HUES64 (cell line): Measurements from ENCODE around the gene MRPS15. TPM values are rescaled to one million over a fixed set of nuclear protein-coding genes. Genes with fewer than 3 reads are reported as not detected.
A peak's percentile ranks its signal among the peaks of the same experiment; 100 is the strongest.
"Not testable (repeated sequence)": the region's sequence is repeated elsewhere in the genome, so short reads cannot be mapped to it uniquely, and the experiment has no call there.

Experiments used
- H3K27ac ChIP-seq: 2 replicates; pipeline ENCODE4 v1.7.0; 2013; ENCODE audit warnings: low read depth, low read length, inconsistent platforms
- H3K27me3 ChIP-seq: 2 replicates; pipeline ENCODE4 v1.6.1; 2013; ENCODE audit warnings: mild to moderate bottlenecking, low read length; ENCODE audit not compliant: insufficient read depth
- H3K36me3 ChIP-seq: 2 replicates; pipeline ENCODE4 v1.6.1; 2013; ENCODE audit warnings: mild to moderate bottlenecking, low read length; ENCODE audit not compliant: insufficient read depth
- H3K4me1 ChIP-seq: 2 replicates; pipeline ENCODE4 v1.6.1; 2013; ENCODE audit warnings: mild to moderate bottlenecking, low read length, moderate library complexity; ENCODE audit not compliant: insufficient read depth
- H3K4me3 ChIP-seq: 2 replicates; pipeline ENCODE4 v1.5.1; 2013; ENCODE audit warnings: mild to moderate bottlenecking, low read length, moderate library complexity
- H3K9ac ChIP-seq: 2 replicates; pipeline ENCODE4 v1.6.1; 2013; ENCODE audit warnings: mild to moderate bottlenecking, low read depth, low read length
- H3K9me3 ChIP-seq: 2 replicates; pipeline ENCODE4 v1.6.1; 2013; ENCODE audit warnings: low read depth, low read length; ENCODE audit not compliant: insufficient read depth
- WGBS: fragments of 150-250, 120-280 bp; methylation state at CpG from one replicate; pipeline ENCODE4 v1.1.7; 2013; ENCODE audit warnings: missing lambda C conversion rate; 5-methylcytosine and 5-hydroxymethylcytosine counted together
- polyA plus RNA-seq, 2 experiments: library from polyadenylated mRNA; stranded (reverse); fragments of 50-300 nt; gene quantifications; one replicate each; pipeline ENCODE4 v1.2.3, GENCODE V29; 2013

MRPS15 gene
- polyA plus RNA-seq (2013, experiment 1 of 2) = 147 TPM
- polyA plus RNA-seq (2013, experiment 2 of 2) = 149 TPM

DNA sequence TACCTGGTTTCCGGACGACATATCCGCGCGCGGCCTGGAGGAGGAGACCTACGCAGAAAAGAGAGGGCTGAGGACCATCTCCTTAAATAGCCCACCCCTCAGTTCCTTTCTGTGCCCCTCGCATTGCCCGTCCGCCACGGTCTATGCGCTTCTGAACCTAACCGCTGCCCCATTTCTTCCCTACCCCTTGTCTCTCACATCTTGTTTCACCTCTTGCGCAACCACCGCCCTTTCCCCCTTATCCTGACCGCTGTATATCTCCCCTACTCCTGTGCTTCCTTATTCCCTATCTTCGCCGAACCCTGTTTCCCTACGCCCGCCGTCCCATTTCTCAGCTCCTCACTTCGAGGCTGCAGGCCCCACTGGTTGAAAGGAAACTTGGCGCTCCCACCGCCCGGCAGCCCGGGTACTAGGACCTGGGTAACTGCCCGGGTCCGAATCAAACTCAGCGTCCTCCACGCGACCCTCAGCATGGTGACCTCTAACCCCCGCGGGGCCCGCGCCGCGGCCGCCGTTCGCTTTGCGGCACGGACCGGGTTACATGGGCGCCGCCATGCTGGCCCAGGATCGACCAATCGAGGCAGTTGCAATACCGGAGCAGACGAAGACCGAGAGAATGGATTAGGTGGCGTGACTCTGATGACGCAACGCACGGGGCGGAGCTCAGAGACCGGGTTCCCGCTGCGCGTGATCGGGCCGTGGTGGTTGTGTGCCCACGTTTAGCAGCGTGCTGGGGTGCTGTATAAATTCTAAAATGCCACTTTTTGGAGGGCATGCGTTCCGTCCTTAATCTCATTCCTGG lies at the start of gene MRPS15:
Gene MRPS15, minus strand, starts transcription at position 582 of the 802 bp plus-strand sequence. Its CDS starts 109 bp downstream, at position 473.
- Histone ChIP-seq H3K4me3 (peak within 1 kb of the TSS; percentile 73), H3K27ac (peak within 1 kb of the TSS; percentile 86), H3K36me3 (peaks cover 33% of the 10 kb centered on the region), H3K9me3 (no peaks in the 10 kb centered on the region), H3K27me3 (peaks cover 39% of the 10 kb centered on the region), H3K4me1 (peaks cover 13% of the 10 kb centered on the region; the same call in 1 of the 2 replicates), H3K9ac (peak within 1 kb of the TSS; percentile 92)
- whole genome bisulfite sequencing = under 1% methylated on average over 65 of the region's 65 CpGs

DNA sequence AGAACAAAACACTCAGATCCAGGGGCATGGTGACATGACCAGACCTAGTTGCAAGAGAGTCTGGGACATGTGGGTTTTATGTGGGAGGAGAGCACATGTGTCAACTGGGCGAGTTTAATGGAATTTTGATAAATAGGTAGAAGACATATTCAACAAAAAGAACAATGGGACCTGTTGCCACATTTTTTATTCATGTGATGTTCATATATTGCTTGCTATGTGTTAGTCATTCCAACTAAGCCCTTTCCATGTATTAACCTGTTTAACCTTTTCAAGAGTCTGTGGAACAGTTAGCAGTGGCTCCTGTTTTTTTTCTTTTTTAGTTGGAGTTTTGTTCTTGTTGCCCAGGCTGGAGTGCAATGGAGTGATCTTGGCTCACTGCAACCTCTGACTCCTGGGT lies 48.7 kb upstream of the MRPS15 start:
- Histone ChIP-seq H3K9ac (no peak overlapping the region), H3K27me3 (no peaks in the 10 kb centered on the region), H3K27ac (no peak overlapping the region), H3K4me1 (peaks cover 8% of the 10 kb centered on the region; the same call in 1 of the 2 replicates), H3K36me3 (no peaks in the 10 kb centered on the region), H3K9me3 (no peaks in the 10 kb centered on the region), H3K4me3 (no peak overlapping the region)
- 100% methylated on average over 1 of the region's 1 CpG for whole genome bisulfite sequencing

DNA sequence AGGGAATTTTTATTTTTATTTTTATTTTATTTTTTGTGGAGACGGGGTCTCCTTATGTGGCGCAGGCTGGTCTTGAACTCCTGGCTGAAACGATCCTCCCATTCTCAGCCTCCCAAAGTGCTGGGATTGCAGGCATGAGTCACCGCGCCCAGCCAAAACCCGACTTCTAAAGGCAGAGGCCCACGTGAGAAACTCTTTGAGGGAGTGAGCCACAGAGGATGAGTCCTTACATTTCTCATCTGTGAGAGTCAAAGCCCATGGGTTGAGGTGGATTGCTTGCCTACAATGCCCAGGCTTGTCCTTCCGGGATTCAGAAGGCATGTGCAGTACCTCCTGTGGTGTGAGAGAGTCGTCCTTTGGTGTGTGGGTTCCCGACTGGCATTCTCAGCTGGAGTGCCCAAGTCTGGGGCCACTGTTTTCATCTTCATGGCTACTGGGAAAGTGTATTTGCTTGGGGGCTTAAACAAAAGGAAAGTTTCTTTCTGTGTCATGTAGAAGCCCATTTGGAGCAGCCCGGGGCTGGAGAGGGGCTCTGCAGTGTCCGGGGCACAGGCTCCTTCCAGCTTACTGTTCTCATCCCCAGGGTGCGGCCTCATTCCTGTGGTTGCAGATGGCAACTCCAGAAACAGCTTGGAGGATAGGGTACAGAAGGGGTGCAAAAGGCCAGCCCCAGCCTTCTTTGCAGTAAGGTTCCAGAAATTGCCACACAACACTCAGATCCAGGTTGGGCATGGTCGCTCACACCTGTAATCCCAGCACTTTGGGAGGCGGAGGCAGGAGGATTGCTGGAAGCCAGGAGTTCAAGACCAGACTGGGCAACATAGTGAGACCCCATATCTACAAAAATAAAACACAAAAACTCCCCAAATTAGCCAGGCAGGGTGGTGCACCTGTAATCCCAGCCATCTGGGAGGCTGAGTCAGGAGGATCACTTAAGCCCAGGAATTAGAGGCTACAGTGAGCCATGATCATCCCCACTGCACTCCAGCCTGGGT lies 47.9 kb upstream of the MRPS15 start:
- H3K9me3 ChIP-seq = no peaks in the 10 kb centered on the region
- H3K9ac ChIP-seq = no peak overlapping the region
- no peak overlapping the region for H3K4me3 ChIP-seq
- H3K4me1 ChIP-seq = peaks cover 8% of the 10 kb centered on the region; the same call in 1 of the 2 replicates
- H3K36me3 ChIP-seq = no peaks in the 10 kb centered on the region
- 78% methylated on average over 15 of the region's 15 CpGs for WGBS
- H3K27me3 ChIP-seq = no peaks in the 10 kb centered on the region
- no peak overlapping the region for H3K27ac ChIP-seq

DNA sequence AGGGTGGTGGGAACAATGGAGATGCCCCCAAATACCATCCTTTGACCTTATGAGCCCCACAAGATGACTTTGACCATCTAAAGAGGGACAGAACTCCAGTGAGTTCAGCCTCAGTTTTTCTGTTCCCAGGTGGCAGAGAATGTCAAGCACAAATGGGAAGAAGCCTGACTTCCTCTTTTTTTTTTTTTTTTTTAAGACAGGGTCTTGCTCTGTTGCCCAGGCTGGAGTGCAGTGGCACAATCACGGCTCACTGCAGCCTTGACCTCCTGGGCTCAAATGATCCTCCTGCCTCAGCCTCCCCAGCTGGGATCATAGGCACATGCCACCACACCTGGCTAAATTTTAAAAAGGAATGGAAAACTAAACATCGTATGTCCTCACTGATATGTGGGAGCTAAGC lies 47.0 kb upstream of the MRPS15 start:
- not testable (repeated sequence) for H3K4me3 ChIP-seq, H3K9ac ChIP-seq, H3K27me3 ChIP-seq, H3K4me1 ChIP-seq, H3K9me3 ChIP-seq, H3K27ac ChIP-seq, H3K36me3 ChIP-seq
- WGBS = 94% methylated on average over 2 of the region's 2 CpGs

DNA sequence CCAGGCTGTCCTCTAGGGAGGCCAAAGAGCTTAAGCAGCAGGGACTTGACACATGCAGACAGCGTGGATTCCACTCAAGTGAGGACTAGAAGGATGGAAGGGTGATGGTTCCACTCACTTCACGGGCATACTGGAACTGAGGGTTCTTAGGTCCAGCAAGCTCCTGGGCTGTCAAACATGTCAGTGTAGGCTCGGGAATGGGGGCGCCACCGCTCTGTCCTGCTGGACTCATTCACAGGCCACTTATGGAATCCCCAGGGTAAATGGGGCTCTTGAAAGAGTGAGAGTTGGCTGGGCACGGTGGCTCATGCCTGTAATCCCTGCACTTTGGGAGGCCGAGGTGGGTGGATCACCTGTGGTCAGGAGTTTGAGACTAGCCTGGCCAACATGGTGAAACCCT lies 46.2 kb upstream of the MRPS15 start:
- H3K4me3 ChIP-seq = no peak overlapping the region
- H3K4me1 ChIP-seq = peaks cover 8% of the 10 kb centered on the region; the same call in 1 of the 2 replicates
- WGBS = 87% methylated on average over 7 of the region's 7 CpGs
- H3K9ac ChIP-seq = no peak overlapping the region
- H3K9me3 ChIP-seq = no peaks in the 10 kb centered on the region
- H3K36me3 ChIP-seq = no peaks in the 10 kb centered on the region
- H3K27me3 ChIP-seq = no peaks in the 10 kb centered on the region
- H3K27ac ChIP-seq = no peak overlapping the region

DNA sequence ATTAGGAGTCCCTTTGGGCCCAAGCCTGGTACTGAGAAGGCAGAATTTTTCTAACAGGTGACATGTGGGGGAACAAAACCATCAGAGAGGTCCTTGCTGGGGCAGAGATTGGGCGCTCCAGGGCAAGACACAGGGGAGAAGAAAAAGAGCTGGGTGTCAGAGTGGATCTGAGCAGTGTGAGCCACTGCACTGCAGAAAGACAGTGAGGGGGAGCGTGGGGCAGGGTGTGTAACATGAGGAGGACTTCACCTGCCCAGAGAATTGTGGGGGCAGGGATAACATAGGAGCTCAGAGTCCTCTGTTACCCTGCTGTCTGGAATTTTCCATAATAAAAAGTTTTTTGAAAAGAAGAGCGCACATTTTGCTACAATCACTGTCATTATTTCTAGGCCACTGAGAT lies 44.1 kb upstream of the MRPS15 start:
- Histone ChIP-seq H3K36me3 (no peaks in the 10 kb centered on the region), H3K4me3 (no peak overlapping the region), H3K9me3 (no peaks in the 10 kb centered on the region), H3K27ac (no peak overlapping the region), H3K9ac (no peak overlapping the region), H3K4me1 (no peaks in the 10 kb centered on the region), H3K27me3 (no peaks in the 10 kb centered on the region)
- WGBS = 88% methylated on average over 3 of the region's 3 CpGs

DNA sequence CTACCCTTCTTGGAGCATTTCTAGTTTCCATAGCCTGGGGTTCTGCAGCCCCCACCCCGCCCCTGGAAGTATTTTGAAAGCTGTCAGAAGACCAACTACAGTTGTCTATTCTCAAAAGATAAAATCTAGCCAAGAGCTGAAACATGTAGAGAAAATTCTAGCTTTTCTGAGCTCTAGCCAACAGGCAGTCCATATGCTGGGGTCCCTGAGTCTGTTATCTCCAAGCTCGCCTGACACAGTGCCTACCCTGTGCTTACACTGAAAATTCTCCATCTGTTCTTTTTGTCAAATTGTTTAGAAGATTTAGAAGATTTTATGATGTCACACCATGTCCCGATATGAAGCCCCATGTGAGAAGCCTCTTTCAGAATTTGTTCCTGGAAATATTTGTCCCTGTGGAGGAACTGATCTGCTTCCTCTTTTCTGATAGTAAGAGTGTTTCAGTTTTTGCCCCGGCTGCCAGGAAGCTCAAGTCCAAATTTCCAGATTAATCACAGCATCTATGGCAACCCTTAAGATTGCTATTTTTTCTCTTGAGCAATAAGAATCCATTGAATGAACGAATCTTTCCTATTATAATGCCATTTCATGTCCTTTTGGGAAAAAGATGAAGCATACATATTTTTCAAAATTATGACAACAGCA lies 42.2 kb upstream of the MRPS15 start:
- Histone ChIP-seq H3K4me1 (no peaks in the 10 kb centered on the region), H3K36me3 (no peaks in the 10 kb centered on the region), H3K4me3 (no peak overlapping the region), H3K27ac (no peak overlapping the region), H3K9ac (no peak overlapping the region), H3K9me3 (no peaks in the 10 kb centered on the region), H3K27me3 (no peaks in the 10 kb centered on the region)
- 86% methylated on average over 5 of the region's 5 CpGs for WGBS

DNA sequence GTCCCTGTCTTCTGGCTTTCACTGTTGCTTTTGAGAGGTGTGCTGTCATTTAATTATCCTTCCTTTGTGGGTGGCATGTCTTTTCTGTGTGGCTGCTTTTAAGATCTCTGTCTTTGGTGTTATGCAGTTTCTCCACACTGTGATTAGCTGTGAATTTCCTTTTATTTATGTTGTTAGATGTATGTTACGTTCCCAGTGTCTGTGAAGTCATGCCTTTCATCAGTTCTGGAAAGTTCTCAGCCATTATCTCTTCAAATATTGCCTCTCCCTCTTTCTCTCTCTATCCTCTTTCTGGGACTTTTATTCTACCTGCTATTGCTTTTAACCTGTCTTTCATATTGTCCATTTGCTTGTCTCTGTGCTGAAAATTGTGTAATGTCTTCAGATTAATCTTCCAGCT lies 39.5 kb upstream of the MRPS15 start:
- Histone ChIP-seq H3K36me3 (no peaks in the 10 kb centered on the region), H3K4me1 (no peaks in the 10 kb centered on the region), H3K9ac (no peak overlapping the region), H3K27me3 (no peaks in the 10 kb centered on the region), H3K9me3 (no peaks in the 10 kb centered on the region), H3K27ac (no peak overlapping the region), H3K4me3 (no peak overlapping the region)
- 76% methylated on average over 1 of the region's 1 CpG for WGBS

DNA sequence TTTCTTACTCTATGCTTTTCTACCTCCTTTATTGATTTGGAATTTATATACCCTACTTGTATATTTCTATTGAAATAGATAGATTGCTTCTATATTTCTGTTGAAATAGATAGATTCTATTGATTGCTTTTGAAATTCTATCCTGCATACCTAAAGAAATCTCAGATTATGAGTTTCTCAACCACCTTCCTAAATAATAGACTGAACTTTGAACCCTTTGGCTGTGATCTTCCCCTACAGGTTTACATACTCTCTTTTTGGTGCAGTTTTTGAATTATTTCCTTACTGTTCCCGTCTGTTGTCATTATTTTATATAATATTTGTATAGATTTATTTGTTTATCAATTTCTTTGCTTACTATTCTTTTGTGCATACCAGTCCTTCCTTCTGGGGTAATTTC lies 39.0 kb upstream of the MRPS15 start:
- H3K9ac ChIP-seq = no peak overlapping the region
- WGBS = no CpG with 5 or more reads among the region's 1 CpG

DNA sequence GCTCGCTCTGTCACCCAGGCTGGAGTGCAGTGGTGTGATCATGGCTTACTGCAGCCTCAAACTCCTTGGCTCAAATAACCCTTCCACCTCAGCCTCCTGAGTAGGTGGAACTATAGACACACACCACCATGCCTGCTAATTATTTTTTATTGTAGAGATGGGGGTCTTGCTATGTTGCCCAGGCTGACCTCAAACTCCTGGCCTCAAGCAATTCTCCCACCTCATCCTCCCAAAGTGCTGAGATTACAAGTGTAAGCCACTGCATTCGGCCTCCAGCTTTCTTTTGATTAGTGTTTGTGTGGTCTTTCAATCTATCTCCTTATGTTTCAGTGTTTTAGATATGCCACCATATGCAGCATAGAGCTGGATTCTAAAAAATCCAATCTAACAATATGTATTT lies 38.4 kb upstream of the MRPS15 start:
- Histone ChIP-seq H3K9me3 (no peaks in the 10 kb centered on the region), H3K27me3 (no peaks in the 10 kb centered on the region; the same call in none of the 2 replicates), H3K4me3 (no peak overlapping the region), H3K9ac (no peak overlapping the region), H3K27ac (no peak overlapping the region), H3K4me1 (no peaks in the 10 kb centered on the region), H3K36me3 (no peaks in the 10 kb centered on the region)
- WGBS = 100% methylated on average over 1 of the region's 2 CpGs

More for the DNA sequence above, 39.0 kb upstream of the MRPS15 start:
- Histone ChIP-seq H3K4me3 (no peak overlapping the region), H3K9me3 (no peaks in the 10 kb centered on the region), H3K4me1 (no peaks in the 10 kb centered on the region), H3K27ac (no peak overlapping the region), H3K27me3 (no peaks in the 10 kb centered on the region; the same call in 1 of the 2 replicates), H3K36me3 (no peaks in the 10 kb centered on the region)
